CD4-positive, alpha-beta T cell treated with Interleukin-4 for 4 hours (primary cell): ENCODE results near the gene SNAP29.
"Not testable (repeated sequence)": the region's sequence is repeated elsewhere in the genome, so short reads cannot be mapped to it uniquely, and the experiment has no call there.

ENCODE experiments used
- DNase-seq: peaks from one replicate; pipeline ENCODE4 v3.0.0-alpha.2; 2020

SNAP29 gene

DNA sequence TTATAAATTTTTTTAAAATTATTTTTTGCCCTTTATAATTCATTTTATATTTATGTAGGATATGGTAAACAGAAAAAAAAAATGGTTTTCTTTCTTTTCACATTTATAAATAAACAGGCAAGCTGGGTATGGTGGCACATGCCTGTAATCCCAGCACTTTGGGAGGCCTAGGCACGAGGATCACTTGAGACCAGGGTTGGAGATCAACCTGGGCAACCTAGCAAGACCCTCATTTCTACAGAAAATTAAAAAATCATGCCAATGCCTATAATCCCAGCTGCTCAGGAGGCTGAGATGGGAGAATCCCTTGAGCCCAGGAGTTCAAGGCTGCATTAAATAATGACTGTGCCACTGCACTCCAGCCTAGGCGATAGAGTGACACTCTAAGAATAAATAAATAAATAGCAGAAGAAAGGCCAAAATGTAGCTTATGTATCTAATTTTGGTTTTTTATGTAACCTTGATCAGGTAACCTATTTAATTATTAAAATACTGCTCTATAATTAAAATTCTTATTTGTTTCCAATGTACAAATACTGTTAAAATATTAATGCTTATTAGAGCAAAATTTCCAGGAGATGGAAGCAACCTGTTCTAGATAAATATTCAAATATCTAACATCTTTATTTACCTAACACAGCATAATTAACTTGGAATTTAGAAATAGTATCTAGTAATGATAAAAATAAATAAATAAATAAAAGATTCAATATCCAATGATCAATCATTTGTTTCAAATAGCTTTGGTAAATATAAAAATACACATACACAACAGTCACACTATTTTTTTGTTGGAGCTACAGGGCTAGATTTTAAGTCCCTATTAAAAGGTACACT, 21.6 kb upstream of the SNAP29 start:
- no peak for DNase-seq

DNA sequence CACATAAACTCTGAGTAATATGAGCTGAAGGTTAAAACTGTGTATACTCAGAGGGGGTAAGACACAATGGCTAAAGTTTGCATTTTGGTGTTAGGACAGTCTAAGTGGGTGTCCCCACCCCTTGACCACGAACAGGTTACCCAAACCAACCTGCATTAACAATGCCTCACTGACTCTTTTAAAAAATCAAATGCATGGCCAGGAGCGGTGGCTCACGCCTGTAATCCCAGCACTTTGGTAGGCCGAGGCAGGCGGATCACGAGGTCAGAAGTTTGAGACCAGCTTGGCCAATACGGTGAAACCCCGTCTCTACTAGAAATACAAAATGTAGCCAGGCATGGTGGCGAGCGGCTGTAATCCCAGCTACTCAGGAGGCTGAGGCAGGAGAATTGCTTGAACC, 19.5 kb upstream of the SNAP29 start:
- not testable (repeated sequence) for DNase-seq

DNA sequence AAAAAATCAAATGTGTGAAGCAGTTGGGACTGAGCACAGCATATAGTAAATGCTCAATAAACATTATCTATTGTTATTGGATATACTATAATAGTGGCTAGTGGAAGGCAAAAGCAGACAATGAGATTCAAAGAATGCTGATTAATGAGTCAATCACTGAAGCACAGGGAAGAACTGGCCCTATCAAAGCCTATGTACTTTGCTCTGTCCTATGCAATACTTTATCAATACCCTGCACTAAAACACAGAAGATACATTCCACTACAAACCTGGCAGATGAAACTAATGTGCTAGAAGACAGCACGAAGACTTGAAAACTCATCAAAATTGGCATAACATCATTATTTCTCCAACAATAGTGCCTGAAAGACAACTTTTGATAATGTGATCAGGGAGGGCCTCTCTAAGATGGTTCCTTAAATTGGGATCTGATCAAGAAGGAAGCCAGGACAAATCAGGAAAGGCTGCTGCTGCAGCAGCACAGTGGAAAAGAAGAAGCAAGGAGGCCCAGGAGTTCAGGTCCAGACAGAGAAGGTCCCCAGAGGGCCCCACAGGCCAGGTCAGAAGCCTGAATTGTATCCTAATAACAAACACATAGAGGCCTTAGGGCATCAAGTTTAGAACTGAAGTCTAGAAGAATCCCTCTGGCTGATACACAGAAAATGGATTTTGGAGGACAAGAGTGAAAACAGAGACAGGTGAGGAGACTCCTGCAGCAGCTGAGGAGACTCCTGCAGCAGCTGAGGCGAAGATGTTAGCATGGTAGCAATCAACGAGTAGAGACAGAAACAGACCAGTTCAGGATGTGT, 18.8 kb upstream of the SNAP29 start:
- no peak for DNase-seq

DNA sequence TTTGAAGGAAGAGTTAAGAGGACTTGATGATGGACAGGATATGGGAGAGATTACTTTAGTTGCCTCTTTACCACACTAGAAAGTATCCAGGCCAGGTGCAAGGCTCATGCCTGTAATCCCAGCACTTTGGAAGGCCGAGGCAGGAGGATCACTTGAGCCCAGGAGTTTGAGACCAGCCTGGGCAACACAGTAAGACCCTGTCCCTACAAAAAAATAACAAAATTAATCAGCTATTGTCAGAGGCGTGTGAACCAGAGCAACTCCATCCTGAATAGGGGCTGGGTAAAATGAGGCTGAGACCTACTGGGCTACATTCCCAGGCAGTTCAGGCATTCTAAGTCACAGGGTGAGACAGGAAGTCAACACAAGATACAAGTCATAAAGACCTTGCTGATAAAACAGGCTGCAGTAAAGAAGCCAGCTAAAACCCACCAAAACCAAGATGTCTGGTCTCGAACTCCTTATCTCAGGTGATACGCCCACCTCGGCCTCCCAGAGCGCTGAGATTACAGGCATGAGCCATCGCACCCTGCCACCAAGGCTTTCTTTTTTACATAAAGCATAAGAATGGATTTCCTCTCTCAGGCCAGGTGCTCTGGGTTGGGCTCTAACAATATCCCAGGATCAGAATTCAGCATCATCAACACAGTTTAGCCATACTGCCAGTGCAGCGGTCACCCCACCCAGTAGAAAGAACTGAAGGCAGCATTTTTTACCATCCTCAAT, 18.0 kb upstream of the SNAP29 start:
- no peak for DNase-seq

DNA sequence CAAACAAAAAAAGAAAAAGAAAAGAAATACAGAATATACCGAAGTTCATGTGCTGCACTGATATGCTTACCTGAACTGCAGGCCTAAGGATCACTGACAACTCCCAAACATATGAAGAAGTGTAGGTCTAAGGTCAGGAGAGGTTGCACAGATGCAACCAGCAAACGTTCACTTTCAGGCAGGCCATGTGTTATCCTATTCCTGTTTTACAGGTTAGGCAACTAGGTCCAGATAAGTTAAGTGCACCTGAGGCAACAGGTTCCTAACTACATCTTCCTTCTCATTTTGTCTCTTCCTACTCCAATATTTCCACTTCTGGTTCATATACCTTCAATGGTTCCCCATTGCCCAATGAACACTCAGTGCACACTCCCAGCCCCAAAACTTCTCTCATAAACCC, 15.3 kb upstream of the SNAP29 start:
- no peak for DNase-seq

DNA sequence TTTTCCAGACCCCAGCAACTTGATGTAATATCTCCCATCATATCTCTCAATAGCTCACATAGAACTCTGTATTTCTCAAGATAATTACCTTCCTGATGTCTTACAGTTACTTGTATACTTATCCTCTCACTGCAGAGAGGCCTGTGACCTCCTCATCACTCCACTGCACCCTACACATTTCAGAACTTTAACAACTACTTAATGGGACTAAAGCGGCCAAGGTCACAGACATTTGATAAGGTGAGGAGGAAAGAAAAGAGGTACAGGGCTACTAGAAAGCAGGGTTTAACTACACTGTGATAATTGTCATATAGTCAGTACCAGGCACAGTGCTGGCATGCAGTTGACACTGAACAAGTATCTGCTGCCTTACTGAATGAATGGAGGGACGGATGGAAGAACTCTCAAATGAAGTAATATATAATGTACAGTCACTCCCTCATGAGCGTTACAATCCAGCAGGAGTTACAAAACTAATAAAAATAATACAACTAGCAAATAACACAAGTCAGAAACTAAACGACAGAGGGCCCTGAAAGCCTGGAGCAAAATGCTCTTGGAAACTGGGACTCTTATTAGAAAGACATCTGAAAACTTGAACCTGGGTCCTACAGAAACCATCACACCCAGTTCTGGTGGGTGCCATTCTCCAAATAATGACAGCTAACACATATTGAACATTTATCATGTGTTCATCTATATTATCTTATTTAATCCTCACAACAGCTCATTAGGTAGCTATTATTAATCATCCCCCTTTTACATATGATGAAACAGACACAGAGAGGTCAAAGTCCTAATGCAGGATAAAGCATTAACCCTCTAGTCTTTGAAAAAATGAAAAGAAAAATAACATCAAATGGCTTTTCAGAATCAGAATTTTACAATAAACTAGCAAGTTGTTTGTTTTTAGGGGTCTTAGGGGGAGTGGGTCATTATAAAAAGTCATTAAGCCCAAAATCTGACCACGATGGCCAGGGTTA, 14.5 kb upstream of the SNAP29 start:
- DNase-seq = no peak

DNA sequence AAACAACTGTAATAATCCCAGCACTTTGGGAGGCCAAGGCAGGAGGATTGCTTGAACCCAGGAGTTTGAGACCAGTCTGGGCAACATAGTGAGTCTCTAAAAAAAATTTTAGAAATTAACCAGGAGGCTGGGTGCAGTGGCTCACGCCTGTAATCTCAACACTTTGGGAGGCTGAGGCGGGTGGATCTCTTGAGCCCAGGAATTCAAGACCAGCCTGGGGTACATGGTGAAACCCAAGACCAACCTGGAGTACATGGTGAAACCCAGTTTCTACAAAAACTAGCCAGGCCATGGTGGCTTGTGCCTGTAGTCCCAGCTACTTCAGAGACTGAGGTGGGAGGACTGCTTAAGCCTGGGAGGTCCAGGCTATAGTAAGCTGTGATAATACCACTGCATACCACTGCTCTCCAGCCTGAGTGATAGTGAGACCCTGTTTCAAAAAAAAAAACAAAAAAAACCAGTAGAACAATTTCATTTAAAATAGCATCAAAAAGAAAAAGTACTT, 11.4 kb upstream of the SNAP29 start:
- no peak for DNase-seq

DNA sequence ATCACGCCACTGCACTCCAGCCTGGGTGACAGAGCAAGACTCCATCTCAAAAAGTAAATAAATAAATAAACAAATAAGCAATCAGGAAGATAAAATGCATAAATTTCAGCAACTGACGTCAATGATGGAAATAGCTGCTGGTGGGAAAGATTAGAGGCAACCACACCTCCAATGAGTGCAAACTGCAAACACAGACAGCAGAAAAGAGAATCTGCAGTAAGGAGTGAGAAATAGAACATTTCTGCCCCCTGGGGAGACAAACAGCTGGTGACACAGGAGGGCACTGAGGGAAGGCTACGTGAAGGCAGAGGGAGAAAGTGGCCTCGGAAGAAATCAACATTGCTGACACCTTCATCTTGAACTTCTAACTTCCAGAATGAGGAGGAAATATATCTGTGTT, 6.7 kb upstream of the SNAP29 start:
- no peak for DNase-seq

DNA sequence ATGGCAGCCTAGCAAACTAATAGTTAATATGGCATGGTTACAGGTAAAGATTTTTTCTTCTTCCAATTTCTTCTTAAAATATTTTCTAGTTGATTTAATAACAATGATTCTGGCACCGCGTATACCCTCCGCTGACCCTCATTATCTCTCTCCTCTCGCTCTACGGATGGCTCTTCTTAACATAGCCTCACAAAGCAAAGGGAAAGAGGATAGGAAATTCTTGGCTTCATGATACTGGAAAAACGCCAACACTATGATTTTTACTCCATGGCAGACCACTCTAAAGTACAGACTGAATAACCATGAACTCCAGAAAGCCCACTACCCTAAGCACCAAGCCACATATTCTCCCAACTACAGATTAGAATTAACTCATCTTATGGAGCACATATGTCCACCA, 6.3 kb upstream of the SNAP29 start:
- DNase-seq = no peak

DNA sequence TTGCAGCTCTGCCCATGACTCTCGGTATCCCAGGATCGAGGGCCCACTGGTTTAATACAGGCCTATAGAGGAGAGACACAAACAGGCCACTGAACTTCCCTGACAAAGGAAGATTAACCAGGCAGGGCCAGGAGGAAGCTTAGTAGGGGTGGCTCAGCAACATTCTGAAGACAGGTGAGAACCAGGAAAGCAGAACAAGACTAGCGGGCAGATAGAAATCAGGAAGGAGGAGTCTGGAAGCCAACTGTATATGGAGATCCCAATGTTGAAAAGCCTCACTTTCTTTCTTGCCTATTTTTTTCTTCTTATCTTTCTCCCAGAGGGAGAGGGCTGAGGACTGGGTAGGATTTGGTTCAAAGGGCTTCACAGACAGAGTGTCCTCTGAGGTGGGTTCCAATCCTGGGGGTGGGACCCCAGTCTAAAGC, 5.6 kb upstream of the SNAP29 start:
- no peak for DNase-seq

DNA sequence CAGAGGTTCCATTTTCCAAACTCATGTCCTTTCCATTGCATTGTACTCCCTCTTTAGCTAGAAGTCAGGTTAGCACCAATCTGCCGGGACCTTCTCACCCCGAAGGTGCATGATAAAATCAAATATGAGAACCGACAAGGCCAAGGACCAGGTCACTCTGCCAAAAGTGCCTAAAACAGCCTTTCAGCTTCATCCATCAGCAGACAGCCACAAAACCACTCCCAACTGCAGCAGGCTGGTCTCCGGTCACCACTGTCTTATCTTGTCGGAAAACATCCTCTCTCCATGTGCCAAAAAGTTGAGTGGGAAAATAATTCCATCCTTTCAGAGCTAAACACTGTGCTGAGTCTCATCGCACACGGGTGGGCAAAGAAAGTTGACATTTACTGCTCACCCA, 1.6 kb upstream of the SNAP29 start:
- no peak for DNase-seq

DNA sequence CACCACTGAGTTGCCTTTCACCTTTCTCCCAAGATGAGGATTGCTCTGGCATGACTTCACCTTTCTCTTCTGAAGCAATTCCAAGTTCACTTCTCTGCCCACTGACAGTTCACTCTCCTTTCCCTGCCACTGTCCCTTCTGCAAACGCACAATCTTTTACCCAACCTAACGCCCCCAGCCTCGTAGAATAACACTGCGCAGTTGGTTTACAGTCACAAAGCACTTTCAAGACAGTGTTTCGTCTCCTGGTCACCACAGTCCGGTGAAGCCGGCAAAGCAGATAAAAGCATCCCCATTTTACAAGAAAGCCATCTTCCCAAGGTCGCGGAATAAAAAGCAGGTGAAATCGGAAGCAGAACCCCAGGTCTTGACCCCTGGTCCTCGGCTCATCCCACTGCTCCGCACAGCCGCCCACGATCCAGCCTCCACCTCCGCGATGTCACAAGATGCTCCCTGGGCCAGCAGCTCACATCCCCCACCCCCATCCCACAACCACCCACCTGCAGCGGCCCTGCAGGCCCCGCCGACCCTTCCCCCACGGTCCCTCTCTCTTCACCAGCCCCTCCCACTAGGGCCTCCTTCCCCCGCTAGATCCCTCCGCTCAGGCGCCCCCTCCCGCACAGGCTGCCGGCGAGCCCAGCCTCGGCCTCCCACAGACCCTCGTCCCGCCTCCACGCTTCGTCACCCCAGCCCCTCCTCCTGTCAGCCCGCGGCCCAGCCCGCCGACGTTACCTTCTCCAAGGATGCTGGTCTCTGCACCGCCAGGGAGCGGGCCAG, 781 bp upstream of the SNAP29 start:
- DNase-seq = peak; percentile 88

DNA sequence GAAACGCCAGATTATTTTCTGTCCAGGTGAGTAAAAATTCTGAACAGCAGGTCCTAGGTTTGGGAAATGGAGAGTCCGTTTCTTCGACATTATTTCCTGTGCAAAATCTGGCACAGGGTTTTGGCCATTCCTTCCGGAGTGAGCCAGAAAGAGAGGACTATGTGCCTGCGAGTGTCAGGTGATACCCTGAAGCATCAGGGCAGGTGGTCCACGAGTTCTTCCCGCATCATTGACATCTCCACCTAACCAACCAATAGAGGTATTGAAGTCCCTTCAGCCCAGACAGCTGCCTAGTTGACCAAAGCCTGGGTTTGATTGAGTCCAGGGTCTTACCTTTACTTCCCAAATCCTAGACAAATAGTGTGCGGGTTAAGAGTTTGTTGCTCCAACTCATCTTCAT, 808 bp downstream of the SNAP29 start:
- DNase-seq = no peak

DNA sequence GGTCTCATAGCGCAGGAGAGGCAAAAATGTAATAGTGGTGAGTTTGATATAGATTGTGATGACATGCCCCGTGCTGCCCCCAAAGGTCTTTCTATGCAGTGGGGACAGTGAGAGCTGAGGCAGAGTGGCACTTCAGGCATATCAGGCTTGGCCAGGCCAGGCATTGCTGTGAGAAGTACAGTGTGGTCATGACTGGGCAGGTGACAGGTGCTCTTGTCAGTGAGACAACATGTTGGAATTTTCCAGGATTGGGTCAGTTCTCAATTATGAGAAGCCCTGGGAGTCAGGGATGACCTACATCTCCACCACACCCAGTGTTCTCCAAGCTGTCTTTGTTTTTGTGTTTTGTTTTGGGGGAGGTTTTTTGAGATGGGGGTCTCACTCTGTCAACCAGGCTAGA, 3.7 kb downstream of the SNAP29 start:
- DNase-seq = no peak

DNA sequence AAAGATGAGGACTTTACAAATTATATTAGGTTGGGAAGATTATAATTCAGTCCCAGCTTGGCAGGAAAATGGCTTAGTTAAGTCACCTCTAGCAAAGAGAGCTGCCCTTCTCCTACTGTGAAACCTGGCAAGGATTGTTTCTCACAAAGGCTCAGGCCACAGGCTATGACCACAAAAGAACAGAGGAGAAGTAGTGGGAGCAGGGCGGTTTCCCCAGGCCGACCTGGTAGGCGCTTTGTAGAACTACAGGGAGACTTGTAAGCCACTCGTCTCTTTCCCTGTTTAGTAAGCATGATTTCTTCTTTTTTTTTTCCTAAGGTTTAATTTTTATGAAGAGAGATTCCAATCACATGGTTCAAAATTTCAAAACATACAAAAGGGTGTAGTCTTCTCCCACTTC, 4.6 kb downstream of the SNAP29 start:
- DNase-seq = no peak

DNA sequence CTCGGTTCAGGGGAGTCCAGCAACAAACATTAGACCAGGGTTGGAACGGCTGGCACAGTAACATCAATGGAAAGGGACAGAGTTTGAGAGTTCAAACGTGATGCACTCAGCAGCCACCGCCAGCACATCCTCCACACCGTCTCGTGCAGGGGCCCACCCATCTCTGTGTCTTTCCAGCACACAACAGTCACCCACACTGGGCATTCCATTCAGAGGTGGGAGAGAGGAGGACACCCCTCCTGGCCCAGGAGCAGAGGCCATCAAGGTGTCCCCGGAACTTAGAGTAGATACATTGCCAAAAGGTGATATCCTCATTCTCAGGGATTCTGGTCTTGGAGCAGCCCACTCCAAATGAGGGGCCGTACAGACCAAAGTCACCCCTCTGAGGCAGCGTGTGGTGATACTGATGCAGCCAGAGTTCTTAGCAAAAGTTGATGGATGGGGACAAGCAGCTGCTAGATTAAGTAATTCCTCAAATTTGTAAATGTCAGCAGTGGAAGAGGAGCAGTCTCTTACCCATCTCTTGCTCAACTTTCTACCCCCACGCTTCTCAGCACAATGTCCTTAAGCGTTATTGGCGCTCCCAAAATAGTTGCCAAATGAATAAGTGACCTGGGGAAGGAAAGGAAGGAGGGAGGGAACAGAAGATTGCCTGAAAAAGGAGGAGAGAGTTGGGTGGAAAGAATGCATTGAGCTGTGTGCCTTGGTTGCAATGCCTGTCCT, 5.5 kb downstream of the SNAP29 start:
- DNase-seq = no peak

DNA sequence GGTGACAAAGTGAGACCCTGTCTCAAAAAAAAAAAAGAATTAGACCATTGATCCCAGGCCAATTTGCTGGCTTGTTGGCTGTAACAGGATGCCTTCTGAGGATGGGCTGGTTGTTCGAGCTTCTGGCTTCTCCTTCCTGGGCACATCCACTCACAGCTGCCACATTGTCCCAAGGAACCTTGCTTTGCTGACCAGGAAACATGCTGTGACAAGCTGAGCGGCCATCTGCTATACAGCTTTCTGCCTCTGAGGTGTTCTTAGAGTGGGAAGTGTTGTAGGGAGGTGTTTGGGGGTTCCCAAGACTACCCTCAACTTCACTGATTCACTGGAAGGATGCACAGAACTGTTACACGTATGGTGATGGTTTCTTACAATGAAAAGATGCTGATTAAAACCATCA, 6.5 kb downstream of the SNAP29 start:
- DNase-seq = no peak

DNA sequence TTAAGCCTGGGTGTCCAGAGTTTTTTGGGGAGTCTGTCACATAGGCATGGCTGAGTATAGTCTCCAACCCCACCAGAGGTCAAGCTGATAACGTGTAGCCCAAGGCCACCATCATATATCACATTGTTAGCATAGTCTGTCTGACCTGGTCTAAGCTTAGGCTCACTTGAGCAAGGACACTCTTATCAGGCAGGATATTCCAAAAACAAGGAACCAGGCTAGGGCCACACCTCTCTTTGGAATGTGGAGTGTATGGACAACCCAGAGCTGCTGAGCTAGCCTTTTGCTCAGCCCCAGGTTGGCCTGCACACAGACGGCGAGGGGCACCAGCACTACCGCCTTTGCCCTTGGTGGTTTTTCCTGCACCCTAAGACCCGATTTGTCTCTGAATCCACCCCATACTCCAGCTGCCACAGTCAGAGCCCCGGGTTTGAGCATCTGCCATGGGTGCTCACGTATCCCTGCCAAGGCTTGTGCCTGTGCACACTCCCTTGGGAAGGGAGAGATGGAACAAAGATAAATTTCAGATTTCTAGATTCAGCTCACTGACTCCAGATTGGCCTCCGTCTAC, 7.2 kb downstream of the SNAP29 start:
- DNase-seq = no peak

DNA sequence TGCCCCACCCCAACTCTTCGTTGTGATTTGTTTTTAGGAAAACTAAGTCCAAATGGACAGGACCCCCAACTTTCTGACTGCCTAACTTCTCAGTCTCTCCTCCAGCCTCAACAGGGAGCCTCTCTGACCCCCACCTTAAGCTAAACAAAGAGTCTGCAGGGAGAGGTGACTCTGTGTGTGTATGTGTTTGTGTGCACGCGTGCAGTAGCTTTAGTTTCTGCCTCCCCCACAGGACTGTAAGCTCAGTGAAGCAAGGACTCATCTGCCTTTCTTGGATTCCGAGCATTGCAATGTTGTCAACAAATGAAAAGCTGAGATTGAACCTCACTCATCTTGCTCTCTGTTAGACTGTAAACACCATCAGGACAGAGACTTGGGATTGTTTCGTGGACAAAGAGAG, 7.9 kb downstream of the SNAP29 start:
- no peak for DNase-seq
